ENCODE data around the gene DAP3.
"Not testable (repeated sequence)": the region's sequence is repeated elsewhere in the genome, so short reads cannot be mapped to it uniquely, and the experiment has no call there.

DAP3 gene

GRCh38 chr1:155719703-155720102, 30.8 kb downstream of the DAP3 start:
- TF ChIP-seq CTCF (conservative IDR thresholded peaks at IDR 0.05) = no peak
- H3K27ac ChIP-seq = no peak overlapping the region

- H3K27ac ChIP-seq = no peak overlapping the region
- TF ChIP-seq CTCF (conservative IDR thresholded peaks at IDR 0.05) = no peak
These were observed 36.3 kb downstream of the DAP3 start for GRCh38 chr1:155725142-155725541.

GRCh38 chr1:155729031-155729898, 40.4 kb downstream of the DAP3 start:
- TF ChIP-seq CTCF (conservative IDR thresholded peaks at IDR 0.05) = peak; percentile 79
- peak overlapping the region; percentile 58 for H3K27ac ChIP-seq

GRCh38 chr1:155740995-155741394, 52.1 kb downstream of the DAP3 start:
- no peak for TF ChIP-seq CTCF (conservative IDR thresholded peaks at IDR 0.05)
- H3K27ac ChIP-seq = no peak overlapping the region

GRCh38 chr1:155741908-155742307, 53.0 kb downstream of the DAP3 start:
- no peak overlapping the region for H3K27ac ChIP-seq
- no peak for TF ChIP-seq CTCF (conservative IDR thresholded peaks at IDR 0.05)

GRCh38 chr1:155744711-155745283, 55.9 kb downstream of the DAP3 start:
- no peak for TF ChIP-seq CTCF (conservative IDR thresholded peaks at IDR 0.05)

GRCh38 chr1:155745284-155746228, 56.7 kb downstream of the DAP3 start:
- H3K27ac ChIP-seq = peak overlapping the region; percentile 81

More at GRCh38 chr1:155744711-155745283, 55.9 kb downstream of the DAP3 start:
- peak overlapping the region; percentile 81 for H3K27ac ChIP-seq

GRCh38 chr1:155747586-155747985, 58.7 kb downstream of the DAP3 start:
- H3K27ac ChIP-seq = not testable (repeated sequence)

GRCh38 chr1:155748141-155748540, 59.2 kb downstream of the DAP3 start:
- not testable (repeated sequence) for H3K27ac ChIP-seq

- not testable (repeated sequence) for H3K27ac ChIP-seq
These were observed 70.1 kb downstream of the DAP3 start for GRCh38 chr1:155759017-155759416.
